HG03066 (cell line): ENCODE measurements around the gene SLC5A6.
A peak's percentile ranks its signal among the peaks of the same experiment; 100 is the strongest.

ENCODE experiments used
- ATAC-seq: cut with Tn5 transposase; IDR thresholded peaks from one replicate; pipeline ENCODE4 v1.9.1; 2021; ENCODE audit warnings: low read depth; ENCODE audit not compliant: unreplicated experiment

The SLC5A6 gene

DNA sequence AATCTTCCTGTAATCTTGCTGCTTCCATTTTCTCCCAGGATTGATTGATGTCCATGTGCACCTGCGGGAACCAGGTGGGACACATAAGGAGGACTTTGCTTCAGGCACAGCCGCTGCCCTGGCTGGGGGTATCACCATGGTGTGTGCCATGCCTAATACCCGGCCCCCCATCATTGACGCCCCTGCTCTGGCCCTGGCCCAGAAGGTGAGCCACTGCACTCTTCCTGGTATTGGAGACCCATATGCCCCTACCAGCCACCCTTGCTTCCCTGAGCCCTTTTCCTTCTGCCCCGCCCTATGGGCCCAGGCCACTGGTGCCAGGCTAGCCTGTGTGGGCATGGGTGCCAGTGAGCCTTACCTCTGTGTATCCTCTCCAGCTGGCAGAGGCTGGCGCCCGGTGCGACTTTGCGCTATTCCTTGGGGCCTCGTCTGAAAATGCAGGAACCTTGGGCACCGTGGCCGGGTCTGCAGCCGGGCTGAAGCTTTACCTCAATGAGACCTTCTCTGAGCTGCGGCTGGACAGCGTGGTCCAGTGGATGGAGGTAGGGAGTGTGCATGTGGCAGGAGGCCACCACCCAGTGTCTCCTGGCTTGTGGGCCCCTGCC lies 25.4 kb upstream of the SLC5A6 start:
- ATAC-seq, result no peak

DNA sequence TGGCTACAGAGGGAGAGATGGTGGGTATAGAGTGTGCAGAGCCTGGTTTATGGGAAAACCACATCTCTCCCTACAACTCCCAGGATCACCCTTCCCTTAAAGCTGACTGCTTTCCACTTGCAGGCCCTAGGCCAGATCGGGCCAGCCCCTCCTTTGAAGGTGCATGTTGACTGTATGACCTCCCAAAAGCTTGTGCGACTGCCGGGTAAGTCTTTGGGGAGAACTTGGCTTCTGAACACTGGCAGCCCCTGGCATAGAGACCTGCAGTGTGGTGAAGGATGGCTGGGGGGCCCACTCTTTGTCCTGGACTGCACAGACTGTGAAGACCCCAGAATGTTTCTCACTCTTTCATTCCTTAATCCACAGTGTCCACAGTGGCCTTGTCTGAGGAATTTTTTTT lies 24.6 kb upstream of the SLC5A6 start:
- no peak for ATAC-seq

DNA sequence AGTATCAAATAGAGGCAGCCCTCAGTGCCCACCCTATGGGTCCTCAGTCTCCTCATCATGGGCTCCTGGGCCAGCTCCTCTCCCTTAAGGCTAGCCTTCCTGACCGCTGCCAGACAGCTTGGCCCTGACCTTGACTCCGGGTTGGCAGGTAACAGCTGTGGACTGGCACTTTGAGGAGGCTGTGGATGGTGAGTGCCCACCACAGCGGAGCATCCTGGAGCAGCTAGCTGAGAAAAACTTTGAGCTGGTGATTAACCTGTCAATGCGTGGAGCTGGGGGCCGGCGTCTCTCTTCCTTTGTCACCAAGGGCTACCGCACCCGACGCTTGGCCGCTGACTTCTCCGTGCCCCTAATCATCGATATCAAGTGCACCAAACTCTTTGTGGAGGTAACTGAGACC lies 24.1 kb upstream of the SLC5A6 start:
- no peak for ATAC-seq

DNA sequence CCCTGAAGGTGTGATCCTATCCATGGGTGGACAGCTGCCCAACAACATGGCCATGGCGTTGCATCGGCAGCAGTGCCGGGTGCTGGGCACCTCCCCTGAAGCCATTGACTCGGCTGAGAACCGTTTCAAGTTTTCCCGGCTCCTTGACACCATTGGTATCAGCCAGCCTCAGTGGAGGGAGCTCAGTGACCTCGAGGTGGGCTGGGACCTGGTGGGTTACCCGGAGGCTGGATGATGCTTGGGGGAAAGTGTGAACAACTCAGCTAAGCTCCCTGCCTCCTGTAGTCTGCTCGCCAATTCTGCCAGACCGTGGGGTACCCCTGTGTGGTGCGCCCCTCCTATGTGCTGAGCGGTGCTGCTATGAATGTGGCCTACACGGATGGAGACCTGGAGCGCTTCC lies 21.3 kb upstream of the SLC5A6 start:
- no peak for ATAC-seq

DNA sequence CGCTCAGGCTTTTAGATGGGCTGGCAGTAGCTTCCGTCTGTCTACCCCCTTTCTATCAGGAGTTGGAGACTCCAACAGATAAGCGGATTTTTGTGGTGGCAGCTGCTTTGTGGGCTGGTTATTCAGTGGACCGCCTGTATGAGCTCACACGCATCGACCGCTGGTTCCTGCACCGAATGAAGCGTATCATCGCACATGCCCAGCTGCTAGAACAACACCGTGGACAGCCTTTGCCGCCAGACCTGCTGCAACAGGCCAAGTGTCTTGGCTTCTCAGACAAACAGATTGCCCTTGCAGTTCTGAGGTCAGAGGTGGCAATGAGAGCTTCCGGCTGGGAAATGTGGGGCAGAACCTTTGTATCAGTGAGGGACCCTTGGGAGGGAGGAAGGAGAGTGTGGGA lies 19.9 kb upstream of the SLC5A6 start:
- no peak for ATAC-seq

DNA sequence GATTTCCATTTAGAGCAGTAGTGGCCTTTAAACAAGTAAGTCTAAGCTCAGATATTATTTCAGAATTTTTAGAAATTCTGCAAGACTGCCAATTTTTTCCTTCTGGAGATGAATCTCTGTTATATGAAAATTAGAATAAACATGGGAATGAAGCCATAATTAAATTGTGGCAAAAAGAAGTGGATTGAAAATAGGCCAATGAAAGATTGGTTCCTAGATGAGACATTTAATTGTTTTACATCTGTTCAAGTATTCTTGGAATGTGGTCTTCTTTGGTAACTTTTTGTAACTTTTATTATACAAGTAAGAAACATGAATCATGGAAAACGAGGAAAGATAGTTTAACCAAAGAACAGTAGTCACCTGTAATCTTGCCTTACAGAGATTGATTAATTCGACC lies 15.4 kb upstream of the SLC5A6 start:
- ATAC-seq, result no peak

DNA sequence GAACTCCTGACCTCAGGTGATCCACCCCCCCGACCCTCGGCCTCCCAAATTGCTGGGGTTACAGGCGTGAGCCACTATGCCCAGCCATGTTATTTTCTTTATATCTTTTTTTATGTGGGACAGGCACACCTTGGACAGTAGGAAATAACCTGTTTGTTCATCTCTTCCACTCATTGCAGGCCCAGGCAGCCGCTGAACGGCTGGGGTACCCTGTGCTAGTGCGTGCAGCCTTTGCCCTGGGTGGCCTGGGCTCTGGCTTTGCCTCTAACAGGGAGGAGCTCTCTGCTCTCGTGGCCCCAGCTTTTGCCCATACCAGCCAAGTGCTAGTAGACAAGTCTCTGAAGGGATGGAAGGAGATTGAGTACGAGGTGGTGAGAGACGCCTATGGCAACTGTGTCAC lies 13.5 kb upstream of the SLC5A6 start:
- no peak for ATAC-seq

DNA sequence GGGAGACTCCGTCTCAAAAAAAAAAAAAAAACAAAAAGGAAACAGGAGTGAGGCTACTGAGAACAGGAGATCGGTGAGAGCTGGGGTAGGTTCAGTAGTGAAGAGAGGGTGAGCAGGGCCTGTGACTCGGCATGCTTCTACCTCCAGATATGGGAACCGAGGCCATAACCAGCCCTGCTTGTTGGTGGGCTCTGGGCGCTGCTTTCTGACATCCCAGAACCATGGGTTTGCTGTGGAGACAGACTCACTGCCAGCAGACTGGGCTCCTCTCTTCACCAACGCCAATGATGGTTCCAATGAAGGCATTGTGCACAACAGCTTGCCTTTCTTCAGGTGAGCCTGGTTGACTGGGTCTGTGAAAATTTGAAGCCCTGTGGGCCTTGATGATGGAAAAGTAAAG lies 11.3 kb upstream of the SLC5A6 start:
- ATAC-seq, result no peak

DNA sequence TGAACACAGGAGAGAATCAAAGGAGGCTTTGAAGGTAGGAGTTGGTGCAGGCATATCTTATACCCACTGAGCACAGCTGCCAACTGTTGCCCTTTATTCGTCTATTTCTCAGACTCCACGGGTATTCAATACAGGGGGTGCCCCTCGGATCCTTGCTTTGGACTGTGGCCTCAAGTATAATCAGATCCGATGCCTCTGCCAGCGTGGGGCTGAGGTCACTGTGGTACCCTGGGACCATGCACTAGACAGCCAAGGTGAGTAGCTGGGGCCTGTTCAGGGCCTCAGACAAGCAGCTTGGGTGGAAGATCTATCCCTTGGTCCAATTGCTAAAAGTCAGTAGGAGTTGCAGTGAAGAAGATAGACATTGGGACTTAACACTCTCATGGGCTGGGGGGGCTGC lies 10.3 kb upstream of the SLC5A6 start:
- no peak for ATAC-seq

DNA sequence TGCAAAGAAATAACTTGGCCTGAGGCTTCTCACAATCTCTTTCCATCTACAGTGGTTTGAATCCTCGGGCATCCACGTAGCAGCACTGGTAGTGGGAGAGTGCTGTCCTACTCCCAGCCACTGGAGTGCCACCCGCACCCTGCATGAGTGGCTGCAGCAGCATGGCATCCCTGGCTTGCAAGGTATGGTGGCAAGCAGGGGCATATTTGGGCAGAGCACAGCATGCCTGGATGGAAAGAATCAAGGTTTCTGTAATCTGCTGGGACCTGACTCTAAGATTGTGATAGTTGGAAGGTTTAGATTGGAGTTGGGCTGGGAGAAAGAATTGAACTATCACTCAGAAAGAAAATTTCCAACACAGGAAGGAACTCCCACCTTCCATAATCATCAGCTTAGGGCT lies 9.1 kb upstream of the SLC5A6 start:
- no peak for ATAC-seq

DNA sequence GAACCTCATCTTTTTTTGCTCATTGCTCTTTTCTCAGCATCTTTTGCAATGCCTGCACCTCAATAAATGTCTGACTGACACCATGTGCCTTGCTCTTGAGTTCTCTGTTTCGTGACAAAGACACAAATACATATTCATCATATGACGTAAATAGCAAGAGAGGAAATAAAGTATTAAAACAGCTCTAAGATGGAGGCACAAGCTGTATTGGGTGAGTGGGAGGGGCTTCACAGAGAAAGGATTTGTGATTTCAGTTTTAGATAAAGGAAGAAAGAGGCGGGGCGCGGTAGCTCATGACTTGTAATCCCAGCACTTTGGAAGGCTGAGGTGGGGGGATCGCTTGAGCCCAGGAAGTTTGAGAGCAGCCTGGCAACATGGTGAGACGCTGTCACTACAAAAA lies 8.0 kb upstream of the SLC5A6 start:
- no peak for ATAC-seq

DNA sequence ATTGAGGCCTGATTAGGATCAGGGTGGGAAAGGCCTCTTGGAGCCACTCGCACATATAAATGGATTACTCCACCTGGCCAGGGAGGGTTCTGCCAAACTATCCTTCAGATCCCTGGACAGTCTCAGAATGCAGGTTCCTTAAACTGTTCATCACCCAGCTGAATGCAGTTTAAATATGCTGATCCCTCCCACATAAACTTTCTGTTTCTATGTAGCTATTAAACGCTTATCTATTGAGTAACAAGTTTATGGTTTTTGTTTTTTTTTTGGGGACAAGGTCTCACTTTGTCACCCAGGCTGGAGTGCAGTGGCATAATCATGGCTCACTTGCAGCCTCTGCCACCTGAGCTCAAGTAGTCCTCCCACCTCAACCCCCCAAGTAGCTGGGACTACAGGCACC lies 7.0 kb upstream of the SLC5A6 start:
- ATAC-seq, result no peak

DNA sequence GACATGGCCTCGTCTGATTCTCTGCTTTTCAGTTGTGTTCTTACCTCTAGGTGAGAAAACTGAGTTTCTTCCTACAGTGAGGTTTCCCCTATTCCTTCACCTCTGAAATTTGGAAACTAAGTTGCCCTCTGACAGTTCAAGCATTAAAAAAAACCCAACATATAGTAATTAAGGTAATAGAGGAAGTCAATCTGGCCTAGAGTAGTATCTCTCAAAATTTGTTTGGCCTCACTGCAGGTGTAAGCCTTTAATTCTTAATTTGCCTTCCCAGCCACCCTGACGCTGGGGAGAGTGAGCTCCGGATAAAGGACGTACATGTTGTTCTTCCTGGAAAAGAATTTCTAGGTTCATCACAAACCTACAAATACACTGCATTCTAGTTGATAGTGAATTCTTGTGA lies 6.5 kb upstream of the SLC5A6 start:
- ATAC-seq, result no peak

DNA sequence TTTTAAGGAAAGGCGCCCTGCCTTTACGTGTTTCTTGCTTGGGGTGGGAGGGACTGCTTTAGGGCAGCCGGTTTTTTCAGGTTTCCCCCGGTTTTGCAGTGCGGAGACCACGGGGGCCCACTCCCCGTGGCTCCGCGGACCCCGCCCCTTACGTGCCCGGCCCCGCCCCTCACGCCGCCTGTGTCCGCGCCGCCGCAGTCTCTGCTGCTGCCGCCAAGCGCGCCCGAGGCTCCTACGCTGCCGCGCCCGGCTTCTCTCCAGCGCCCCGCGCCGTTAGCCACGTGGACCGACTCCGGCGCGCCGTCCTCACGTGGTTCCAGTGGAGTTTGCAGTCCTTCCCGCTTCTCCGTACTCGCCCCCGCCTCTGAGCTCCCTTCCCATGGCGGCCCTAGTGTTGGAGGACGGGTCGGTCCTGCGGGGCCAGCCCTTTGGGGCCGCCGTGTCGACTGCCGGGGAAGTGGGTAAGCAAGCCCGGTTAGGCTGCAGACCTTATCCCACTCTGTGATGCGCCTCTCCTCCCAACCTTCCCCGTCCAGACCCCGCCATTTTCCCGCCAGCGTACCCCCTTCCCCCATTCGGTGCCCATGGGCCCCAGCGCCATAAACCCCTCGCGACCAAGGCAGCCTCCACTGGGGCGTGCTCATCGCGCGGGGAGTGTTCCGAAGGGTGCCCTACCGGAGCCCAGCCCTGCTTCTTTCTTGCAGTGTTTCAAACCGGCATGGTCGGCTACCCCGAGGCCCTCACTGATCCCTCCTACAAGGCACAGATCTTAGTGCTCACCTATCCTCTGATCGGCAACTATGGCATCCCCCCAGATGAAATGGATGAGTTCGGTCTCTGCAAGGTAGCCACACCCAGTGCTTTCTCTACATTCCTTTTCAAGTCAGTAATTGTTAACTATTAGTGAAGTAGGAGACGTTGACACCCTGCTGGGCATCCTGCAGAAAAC lies 5.4 kb upstream of the SLC5A6 start, which contains the start of gene CAD:
CAD (plus strand) TSS at position 197 of the 949 bp plus-strand sequence; CDS start at position 380, 183 bp downstream.
- ATAC-seq, result peak; percentile 66

DNA sequence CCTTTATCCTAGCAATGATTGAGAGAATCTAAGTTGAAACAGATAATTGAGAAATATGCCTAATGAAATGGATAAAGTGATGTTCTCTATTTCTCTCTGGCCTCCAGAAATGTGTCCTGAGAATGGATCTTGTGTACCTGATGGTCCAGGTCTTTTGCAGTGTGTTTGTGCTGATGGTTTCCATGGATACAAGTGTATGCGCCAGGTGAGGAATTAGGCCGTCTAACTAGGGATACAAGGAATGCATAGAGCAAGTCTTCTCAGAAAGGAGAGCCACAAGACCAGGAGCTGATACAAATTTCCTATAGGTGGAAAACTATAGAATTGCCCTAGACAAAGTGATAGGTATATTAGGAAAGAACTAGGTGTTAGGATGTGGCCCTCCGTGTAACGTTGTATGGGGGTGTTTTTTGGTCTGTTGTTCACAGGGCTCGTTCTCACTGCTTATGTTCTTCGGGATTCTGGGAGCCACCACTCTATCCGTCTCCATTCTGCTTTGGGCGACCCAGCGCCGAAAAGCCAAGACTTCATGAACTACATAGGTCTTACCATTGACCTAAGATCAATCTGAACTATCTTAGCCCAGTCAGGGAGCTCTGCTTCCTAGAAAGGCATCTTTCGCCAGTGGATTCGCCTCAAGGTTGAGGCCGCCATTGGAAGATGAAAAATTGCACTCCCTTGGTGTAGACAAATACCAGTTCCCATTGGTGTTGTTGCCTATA lies 4.5 kb upstream of the SLC5A6 start:
- no peak for ATAC-seq

DNA sequence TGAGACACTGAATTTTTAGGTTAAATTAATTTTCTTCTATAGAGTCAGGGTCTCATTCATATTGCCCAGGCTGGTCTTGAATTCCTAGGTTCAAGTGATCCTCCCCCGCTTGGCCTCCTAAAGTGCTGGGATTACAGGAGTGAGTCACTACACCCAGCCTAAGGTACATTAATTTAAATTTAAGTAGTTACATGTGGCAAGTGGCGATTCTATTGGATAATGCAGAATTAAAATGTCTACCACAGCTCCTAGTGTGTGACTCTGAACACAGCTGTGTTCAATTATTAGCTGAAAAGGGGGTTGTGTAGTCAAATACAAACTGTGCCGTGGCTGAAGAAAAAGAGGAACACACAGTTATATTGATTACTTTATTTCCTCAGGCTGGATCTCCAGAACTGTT lies 2.9 kb upstream of the SLC5A6 start:
- ATAC-seq, result no peak

DNA sequence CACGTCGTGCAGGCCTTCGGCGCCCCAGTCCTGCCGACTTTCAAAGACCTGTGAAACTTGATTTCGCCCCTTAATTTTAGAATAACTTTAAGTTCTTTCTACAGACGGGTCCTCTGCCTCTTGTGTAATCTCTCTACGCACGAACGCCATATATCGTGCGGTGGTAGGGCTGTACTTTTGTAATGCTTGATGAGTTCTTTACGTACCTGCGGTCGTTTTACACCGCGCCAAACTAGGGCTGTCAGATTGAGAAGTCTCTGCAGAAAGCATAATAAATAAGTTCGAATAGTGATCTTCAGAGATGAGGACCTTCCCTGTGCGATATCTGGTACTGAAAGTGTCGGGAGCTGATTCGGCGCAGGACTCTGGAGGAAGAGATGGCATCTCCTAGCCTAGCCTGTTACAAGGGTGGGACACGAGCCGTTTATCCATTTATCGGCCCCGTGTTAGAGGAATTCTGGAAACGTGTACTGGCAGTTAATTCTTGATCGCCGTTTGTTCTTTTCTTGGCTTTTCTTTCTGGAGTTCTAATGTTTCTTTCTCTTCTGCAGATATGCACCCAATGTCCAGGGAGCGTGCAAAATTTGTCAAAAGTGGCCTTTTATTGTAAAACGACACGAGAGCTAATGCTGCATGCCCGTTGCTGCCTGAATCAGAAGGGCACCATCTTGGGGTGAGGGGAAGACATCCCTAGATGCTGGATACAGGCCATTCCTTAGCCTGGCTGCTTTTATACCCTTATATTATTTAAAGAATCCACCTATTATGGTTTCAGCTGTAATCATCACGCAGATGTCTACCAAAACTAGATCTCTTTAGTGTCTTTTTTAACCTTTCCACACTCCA lies 781 bp upstream of the SLC5A6 start:
- ATAC-seq, result peak; percentile 12

DNA sequence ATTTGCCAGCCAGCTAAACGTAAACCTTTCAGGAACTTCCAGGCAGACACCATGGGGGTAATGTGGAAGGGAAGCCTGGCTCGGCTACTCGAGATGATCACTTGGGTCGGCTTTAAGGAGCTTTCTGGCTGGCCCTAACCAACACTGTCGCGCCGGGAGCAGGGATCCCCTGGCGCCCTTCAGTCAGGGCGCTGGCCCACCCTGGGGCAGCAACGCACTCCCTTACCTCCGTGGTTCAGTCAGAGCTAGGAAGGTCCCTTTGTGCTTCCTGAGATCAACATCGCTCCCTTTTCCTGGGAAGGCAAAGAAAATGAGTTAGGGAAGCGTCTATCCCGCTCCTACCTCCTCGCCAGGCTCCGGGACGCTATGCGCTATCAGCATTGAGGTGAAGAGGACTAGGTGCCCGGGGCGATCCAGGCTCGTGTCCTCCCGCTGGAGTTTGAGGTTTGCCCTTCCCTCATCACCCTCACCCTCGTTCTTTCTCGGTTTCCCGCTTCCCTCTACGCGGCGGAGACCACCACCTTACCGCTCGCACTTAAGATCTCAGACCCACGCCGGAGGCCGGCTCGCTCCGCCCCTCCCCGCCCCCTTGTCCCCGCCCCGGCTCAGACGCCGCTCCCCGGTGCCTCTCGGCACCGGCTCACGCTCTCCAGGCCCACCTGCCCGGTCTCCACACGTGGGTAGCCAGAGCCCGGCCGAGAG lies 676 bp downstream of the SLC5A6 start:
- ATAC-seq, result no peak

DNA sequence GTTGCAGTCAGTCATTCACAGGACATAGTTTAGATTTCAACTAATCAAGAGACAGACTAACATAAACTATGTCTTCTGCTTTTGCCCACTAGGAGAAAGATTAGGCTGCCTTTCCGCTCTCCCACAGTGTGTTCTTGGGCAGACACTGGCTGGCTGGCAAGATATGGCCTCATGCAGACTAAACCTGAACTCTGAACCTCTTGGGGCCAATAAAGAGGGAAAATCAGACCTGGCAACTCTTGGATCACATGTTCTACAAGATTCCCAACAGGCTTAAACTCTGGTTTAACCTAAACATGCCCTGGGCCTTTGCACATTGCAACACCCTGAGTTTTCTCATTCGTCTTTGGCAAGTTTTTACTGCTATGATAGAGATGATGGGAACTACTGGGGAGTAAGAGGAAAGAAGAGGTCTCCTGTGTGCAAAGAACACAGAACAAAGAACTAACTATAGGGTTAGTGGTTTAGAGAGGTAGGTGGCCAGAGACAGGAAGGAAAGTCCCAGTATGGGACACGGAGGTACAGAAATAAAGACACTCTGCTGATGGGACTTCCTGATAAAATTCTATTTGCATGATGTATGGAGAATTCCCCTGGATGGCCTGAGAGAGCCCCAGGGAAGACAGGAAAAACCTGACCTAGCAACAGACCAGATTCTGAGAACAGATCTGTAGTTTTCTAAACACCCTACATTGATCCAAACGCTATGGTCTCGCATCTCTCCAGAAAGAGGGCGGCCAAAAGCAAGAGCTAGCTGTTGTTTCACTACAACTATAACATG lies 2.3 kb downstream of the SLC5A6 start:
- no peak for ATAC-seq
